CD4-positive, alpha-beta T cell treated with Interleukin-6 for 4 hours (primary cell): ENCODE results near the gene ZNF768.
"Not testable (repeated sequence)": the region's sequence is repeated elsewhere in the genome, so short reads cannot be mapped to it uniquely, and the experiment has no call there.

ENCODE experiments used
- DNase-seq: peaks from one replicate; pipeline ENCODE4 v3.0.0-alpha.2; 2020; ENCODE audit warnings: mixed read lengths

The ZNF768 gene

GRCh38 chr16:30509081-30509765 lies 17.1 kb downstream of the ZNF768 start:
- no peak for DNase-seq

GRCh38 chr16:30503403-30504296 lies 22.7 kb downstream of the ZNF768 start:
- DNase-seq, result no peak

- no peak for DNase-seq
Measured at GRCh38 chr16:30499284-30499683, 27.1 kb downstream of the ZNF768 start.

- DNase-seq, result no peak
Measured at GRCh38 chr16:30494709-30495108, 31.7 kb downstream of the ZNF768 start.

- no peak for DNase-seq
Measured at GRCh38 chr16:30493941-30494488, 32.4 kb downstream of the ZNF768 start.

- DNase-seq, result peak; percentile 65
Measured at GRCh38 chr16:30491744-30492308, 34.5 kb downstream of the ZNF768 start.

- DNase-seq, result no peak
Measured at GRCh38 chr16:30491229-30491628, 35.1 kb downstream of the ZNF768 start.

- DNase-seq, result no peak
Measured at GRCh38 chr16:30490210-30490609, 36.2 kb downstream of the ZNF768 start.

- no peak for DNase-seq
Measured at GRCh38 chr16:30488764-30489605, 37.4 kb downstream of the ZNF768 start.

GRCh38 chr16:30485818-30486436 lies 40.4 kb downstream of the ZNF768 start:
- DNase-seq, result no peak

GRCh38 chr16:30484887-30485286 lies 41.5 kb downstream of the ZNF768 start:
- no peak for DNase-seq

- DNase-seq, result peak; percentile 31
Measured at GRCh38 chr16:30482366-30482765, 44.0 kb downstream of the ZNF768 start.

GRCh38 chr16:30481381-30481780 lies 45.0 kb downstream of the ZNF768 start:
- no peak for DNase-seq

- DNase-seq, result no peak
Measured at GRCh38 chr16:30478766-30479478, 47.4 kb downstream of the ZNF768 start.

GRCh38 chr16:30477773-30478172 lies 48.6 kb downstream of the ZNF768 start:
- DNase-seq, result not testable (repeated sequence)

- DNase-seq, result no peak
Measured at GRCh38 chr16:30476991-30477390, 49.4 kb downstream of the ZNF768 start.

GRCh38 chr16:30474684-30475083 lies 51.7 kb downstream of the ZNF768 start:
- no peak for DNase-seq

- DNase-seq, result no peak
Measured at GRCh38 chr16:30474074-30474452, 52.3 kb downstream of the ZNF768 start.
